Chondrocyte (in vitro differentiated cells): ENCODE results near the gene QRICH2. TPM values are rescaled to one million over a fixed set of nuclear protein-coding genes. Genes with fewer than 3 reads are reported as not detected.

Source experiments
- DNase-seq: peaks from one replicate; pipeline ENCODE4 v3.0.0; 2021; ENCODE audit warnings: mixed read lengths, low spot score
- H3K27ac Mint-ChIP-seq: one replicate; pipeline ENCODE4 v1.8.0; 2021; ENCODE audit warnings: mild to moderate bottlenecking, moderate library complexity, mixed read lengths; ENCODE audit not compliant: unreplicated experiment
- H3K27me3 Mint-ChIP-seq: 2 replicates; pipeline ENCODE4 v1.8.0; 2021; ENCODE audit warnings: low read depth, mixed read lengths
- H3K36me3 Mint-ChIP-seq: 2 replicates; pipeline ENCODE4 v1.8.0; 2021; ENCODE audit warnings: low read depth, mixed read lengths
- H3K4me1 Mint-ChIP-seq: 2 replicates; pipeline ENCODE4 v1.8.0; 2021; ENCODE audit warnings: low read depth, mild to moderate bottlenecking, mixed read lengths
- H3K4me3 Mint-ChIP-seq: one replicate; pipeline ENCODE4 v1.8.0; 2021; ENCODE audit warnings: mild to moderate bottlenecking, moderate library complexity, mixed read lengths; ENCODE audit not compliant: unreplicated experiment
- H3K9me3 Mint-ChIP-seq: 2 replicates; pipeline ENCODE4 v1.8.0; 2021; ENCODE audit warnings: low read depth, mixed read lengths
- CTCF ChIP-seq: fragments of 200-600 bp; sonication (generic); IDR thresholded peaks from 2 replicates; pipeline ENCODE4 v1.5.0; 2021; ENCODE audit warnings: antibody characterized with exemption, mild to moderate bottlenecking, moderate library complexity
- total RNA-seq: library from RNA; stranded (reverse); gene quantifications from 3 replicates; pipeline ENCODE4 v1.2.1, GENCODE V29; 2021

QRICH2 gene
- total RNA-seq, 1 donor from 2014 or later, result 5.2 TPM

DNA sequence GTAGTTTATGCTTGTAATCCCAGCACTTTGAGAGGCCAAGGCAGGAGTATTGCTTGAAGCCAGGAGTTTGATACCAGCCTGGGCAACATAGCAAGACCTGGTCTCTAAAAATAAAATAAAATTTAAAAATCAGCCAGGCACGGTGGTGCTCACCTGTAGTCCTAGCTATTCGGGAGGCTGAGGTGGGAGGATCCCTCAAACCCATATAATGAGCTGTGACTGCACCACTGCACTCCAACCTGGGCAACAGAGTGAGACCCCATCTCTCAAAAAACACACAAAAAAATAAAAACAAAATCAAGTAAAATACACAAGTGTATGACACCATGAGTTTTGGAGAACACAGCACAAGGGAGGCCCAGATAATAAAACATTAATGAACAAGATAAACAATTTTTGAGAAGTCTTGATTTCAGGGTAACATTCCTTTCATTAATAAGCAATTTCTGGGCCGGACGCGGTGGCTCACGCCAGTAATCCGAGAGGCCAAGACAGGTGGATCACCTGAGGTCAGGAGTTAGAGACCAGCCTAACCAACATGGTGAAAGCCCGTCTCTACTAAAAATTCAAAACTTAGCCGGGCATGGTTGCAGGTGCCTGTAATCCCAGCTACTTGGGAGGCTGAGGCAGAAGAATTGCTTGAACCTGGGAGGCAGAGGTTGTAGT is 27.8 kb upstream of the QRICH2 start:
- no peaks in the 10 kb centered on the region for H3K27me3 Mint-ChIP-seq
- H3K4me1 Mint-ChIP-seq, result peaks cover 21% of the 10 kb centered on the region
- H3K27ac Mint-ChIP-seq, result no peak overlapping the region
- no peaks in the 10 kb centered on the region for H3K9me3 Mint-ChIP-seq
- DNase-seq, result no peak
- peaks cover 12% of the 10 kb centered on the region for H3K36me3 Mint-ChIP-seq
- H3K4me3 Mint-ChIP-seq, result no peak overlapping the region
- no peak for TF ChIP-seq CTCF

DNA sequence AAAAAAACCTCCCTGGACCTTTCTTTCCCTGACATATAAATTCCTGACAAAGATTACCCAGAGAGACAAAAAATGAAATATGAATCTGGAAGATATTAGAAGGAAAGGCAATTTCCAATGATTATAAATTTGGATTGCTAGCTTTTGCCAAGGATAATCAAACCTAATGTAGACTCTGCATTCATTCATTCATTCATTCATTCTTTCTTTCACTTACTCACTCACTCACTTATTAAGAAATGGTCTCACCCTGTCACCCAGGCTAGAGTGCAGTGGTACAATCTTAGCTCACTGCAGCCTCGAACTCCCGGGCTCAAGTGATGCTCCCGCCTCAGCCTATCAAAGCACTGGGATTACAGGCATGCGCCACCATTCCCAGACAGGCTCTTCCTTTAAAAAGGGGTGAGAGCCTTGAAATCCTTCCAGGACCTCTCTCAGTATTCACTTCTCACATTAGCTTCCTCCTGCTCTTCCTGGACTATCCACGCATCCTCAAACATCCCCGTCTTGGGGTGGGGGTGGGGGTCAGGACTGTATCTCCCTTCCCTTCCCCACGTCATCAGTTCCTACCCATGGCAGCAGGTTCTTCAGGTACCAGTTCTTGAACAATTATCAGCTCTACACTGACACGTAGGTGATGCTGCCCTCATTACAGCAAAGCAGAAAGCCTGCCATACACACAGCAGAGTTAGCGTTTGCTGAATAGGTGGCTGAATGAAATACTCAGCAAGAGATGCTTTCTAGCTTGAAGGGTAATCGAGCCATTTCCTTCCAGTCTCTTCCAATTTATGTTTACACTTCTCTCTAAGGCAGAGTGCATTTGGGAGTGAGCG is 25.8 kb upstream of the QRICH2 start:
- DNase-seq, result no peak
- TF ChIP-seq CTCF, result no peak
- H3K36me3 Mint-ChIP-seq, result peaks cover 14% of the 10 kb centered on the region
- no peak overlapping the region for H3K27ac Mint-ChIP-seq
- H3K27me3 Mint-ChIP-seq, result no peaks in the 10 kb centered on the region
- H3K9me3 Mint-ChIP-seq, result no peaks in the 10 kb centered on the region
- H3K4me3 Mint-ChIP-seq, result no peak overlapping the region
- H3K4me1 Mint-ChIP-seq, result peaks cover 21% of the 10 kb centered on the region

GRCh38 chr17:76331083-76331482 is 23.0 kb upstream of the QRICH2 start:
- H3K36me3 Mint-ChIP-seq, result peaks cover 27% of the 10 kb centered on the region
- no peaks in the 10 kb centered on the region for H3K9me3 Mint-ChIP-seq
- H3K4me1 Mint-ChIP-seq, result peaks cover 5% of the 10 kb centered on the region
- H3K27ac Mint-ChIP-seq, result no peak overlapping the region
- DNase-seq, result no peak
- H3K4me3 Mint-ChIP-seq, result no peak overlapping the region
- H3K27me3 Mint-ChIP-seq, result no peaks in the 10 kb centered on the region
- no peak for TF ChIP-seq CTCF

GRCh38 chr17:76329664-76330063 is 21.6 kb upstream of the QRICH2 start:
- no peak for DNase-seq
- peaks cover 4% of the 10 kb centered on the region for H3K4me1 Mint-ChIP-seq
- H3K27ac Mint-ChIP-seq, result no peak overlapping the region
- H3K36me3 Mint-ChIP-seq, result peaks cover 28% of the 10 kb centered on the region
- H3K27me3 Mint-ChIP-seq, result no peaks in the 10 kb centered on the region
- no peaks in the 10 kb centered on the region for H3K9me3 Mint-ChIP-seq
- no peak for TF ChIP-seq CTCF
- no peak overlapping the region for H3K4me3 Mint-ChIP-seq

DNA sequence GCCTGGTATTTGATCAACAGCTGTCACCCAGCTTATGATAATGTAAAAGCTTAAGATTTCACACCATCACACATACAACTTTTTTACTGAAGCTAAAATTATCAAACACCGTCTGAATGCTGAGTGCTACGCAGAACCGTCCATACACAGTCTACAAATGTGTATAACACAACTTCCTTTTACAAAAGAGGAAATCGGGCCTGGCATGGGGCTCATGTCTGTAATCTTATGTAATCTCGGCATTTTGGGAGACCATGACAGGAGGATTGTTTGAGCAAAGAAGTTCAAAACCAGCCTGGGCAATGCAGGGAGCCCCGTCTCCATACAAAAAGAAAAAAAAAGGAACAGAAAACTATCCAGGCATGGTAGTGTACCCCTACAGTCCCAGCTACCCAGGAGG is 19.6 kb upstream of the QRICH2 start:
- no peak for DNase-seq
- H3K9me3 Mint-ChIP-seq, result no peaks in the 10 kb centered on the region
- H3K36me3 Mint-ChIP-seq, result peaks cover 37% of the 10 kb centered on the region
- no peak overlapping the region for H3K4me3 Mint-ChIP-seq
- H3K27ac Mint-ChIP-seq, result no peak overlapping the region
- no peaks in the 10 kb centered on the region for H3K4me1 Mint-ChIP-seq
- no peak for TF ChIP-seq CTCF
- no peaks in the 10 kb centered on the region for H3K27me3 Mint-ChIP-seq
